GM18502 (cell line): ENCODE data around the gene TMEM219.
"Not testable (repeated sequence)": the region's sequence is repeated elsewhere in the genome, so short reads cannot be mapped to it uniquely, and the experiment has no call there.

Experiments used
- ATAC-seq: cut with Tn5 transposase; IDR thresholded peaks from one replicate; pipeline ENCODE4 v1.9.1; 2021; ENCODE audit warnings: mild to moderate bottlenecking; ENCODE audit not compliant: unreplicated experiment, poor library complexity

The TMEM219 gene, protein sequence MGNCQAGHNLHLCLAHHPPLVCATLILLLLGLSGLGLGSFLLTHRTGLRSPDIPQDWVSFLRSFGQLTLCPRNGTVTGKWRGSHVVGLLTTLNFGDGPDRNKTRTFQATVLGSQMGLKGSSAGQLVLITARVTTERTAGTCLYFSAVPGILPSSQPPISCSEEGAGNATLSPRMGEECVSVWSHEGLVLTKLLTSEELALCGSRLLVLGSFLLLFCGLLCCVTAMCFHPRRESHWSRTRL

DNA sequence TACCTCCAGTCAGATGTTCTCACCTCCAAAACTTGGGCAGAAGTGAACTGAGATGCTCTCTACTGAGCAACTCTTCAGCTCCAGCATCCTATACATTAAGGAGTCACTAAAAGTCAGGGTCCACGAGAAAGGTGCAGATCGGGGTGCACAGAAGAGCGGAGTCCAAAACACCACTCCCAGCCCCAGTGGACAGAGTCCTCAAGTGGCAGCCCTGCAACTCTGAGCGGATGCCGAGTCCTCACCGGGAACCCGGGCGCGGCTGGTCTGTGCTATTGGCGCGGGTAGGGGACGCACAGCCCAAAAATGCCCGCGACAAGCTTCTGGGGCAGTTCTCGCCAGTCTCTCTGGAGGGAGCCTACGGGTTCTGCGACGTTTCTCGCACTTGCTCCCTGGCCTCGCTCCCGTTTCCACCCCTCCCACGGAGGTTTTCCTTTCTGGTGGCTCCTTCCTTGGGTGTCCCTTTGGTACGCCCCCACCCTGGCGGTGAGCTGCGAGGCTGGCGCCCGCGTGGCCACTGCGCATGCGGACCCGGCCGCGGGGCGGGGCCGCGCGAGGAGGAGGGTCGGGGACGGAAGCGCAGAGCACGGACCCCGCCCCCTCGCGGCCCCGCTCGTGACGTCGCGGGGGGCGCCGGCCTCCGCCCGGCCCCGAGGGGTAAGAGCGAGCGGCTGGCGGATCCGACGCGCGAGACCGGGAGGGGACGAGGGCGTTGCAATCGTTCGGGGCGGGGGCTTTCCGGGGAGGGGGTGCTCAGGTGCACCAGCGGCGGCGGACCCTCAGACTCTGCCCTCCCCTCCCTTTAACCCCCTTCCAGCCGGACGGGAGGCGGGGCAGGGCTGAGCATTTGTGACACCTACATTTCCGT is at the start of gene TMEM219:
Gene TMEM219 (plus strand): TSS at position 601 of the 865 bp plus-strand sequence. CDS start 1,065 bp downstream, outside the sequence.
- peak; percentile 88 for ATAC-seq

DNA sequence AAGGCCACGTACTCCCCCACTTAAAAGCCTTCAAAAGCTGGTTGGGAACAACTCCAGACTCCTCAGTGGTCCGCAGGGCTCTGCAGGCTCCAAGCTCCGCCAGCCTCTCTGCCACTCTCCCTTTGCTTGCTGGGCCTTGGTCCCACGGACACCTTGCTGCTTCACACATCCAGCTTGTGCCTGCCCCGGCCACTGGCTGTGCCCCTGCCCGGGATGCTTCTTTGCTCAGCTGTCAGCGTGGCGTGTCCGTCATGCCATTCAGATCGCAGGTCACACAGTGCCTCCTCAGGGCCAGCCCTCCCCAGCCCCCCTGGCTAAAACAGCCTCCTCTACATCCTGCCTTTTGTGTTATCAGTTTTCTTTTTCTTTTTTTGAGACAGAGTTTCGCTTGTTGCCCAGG is 49.8 kb upstream of the TMEM219 start:
- ATAC-seq: no peak

DNA sequence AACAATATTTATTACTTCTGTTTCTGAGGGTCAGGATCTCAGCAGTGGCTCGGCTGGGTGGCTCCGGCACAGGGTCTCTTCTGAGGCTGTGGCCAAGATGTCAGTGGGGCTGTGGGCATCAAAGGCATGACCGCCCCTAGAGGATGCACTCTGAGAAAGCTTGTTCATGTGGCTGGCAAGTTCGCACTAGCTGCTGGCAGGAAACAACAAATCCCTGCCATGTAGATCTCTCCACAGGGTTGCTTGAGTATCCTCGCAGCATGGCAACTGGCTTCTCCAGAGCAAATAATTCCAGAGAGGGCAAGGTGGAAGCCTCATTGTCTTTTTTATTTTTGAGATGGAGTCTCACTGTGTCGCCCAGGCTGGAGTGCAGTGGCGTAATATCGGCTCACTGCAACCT is 48.4 kb upstream of the TMEM219 start:
- ATAC-seq: no peak

DNA sequence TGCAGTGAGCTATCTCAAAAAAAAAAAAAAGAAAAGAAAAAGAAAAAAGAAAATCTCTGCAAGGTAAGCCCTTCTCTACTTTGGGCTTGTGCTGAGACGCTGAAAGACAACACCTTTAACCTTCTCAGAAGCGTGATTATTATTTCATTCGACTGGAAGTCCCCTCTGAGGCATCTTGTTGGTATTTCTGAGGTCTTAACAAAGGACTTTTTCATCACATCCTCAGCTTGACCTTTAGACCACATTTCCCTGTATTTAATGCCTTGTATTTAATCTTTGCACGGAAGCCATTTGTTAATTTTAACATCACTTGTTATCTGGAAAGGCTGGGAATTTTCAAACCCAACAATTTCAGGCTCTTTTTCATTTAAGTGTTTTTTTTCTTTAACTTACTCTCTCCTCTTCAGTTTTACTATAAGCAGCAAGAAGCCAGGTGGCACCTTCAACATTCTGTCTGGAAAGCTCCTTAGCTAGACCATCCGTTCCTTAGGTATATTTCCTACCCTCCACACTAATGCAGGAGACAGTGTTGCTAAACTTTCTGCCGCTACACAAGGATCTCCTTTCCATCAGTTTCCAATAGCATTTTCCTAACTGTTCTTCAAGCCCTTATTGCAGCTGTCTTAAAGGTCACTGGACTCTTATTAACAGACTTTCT is 46.2 kb upstream of the TMEM219 start:
- no peak for ATAC-seq

DNA sequence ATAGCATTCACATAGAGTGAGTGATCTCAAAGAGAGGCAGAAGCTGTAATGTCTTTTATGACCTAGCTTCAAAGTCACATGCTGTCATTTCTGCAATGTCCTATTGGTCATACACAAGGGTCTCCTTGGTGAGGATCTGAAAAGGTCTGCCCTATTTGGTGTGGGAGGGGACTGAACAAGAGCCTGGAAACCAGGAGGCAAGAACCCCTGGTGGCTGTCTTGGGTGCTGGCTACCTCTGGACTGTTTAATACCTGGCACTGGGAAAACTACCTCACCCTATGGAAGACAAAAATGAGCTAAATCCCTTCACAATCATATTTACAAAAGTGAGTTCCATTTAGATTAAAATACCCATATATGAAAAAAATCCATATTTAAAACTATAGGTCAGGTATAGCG is 44.9 kb upstream of the TMEM219 start:
- ATAC-seq: no peak

DNA sequence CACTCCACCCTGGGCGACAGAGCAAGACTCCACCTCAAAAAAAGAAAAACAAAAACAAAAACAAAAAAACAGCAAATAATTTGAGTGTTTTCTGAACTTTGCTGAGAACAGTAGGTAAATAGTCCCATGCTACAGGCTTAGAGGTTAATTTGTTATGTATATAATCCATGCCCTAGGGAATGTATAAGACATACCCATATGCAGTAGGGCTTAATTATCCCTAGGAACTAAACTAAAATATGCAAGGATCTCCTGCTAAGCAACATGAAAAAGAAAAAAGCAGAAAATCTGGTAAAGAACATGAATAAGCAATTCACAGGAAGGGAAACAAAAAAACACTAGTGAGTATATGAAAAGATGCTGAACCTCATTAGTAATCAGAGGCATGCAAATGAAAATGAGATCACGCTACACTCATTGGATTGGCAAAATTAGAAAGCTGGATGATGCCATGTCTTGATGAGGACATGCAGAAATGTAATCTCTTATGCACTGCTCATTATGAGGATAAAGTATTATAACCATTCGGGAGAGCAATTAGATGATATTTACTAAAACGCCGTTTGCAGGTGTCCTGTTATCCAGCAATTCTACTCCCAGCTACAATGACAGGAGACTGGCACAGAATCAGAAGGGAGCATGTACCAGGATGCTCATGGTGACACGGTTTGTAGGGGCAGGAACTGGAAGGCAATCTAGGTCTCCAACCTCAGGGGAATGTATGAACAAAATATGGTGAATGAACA is 41.4 kb upstream of the TMEM219 start:
- no peak for ATAC-seq

DNA sequence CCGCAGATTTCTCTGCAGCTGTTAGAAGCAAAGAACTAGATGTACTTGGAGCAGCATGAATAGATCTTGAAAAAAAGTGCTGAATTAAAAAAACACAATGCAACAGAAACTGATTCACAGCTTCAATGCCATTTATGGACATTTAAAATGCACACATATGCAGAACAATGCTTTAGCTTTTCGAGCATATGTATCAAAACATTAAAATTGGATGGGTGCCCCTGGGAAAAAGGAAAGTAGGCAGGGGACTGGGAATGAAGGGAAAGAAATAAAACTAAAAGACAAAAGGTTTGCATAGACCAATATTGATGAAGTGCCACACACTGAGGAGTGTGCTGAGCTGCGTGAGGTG is 40.9 kb upstream of the TMEM219 start:
- no peak for ATAC-seq

DNA sequence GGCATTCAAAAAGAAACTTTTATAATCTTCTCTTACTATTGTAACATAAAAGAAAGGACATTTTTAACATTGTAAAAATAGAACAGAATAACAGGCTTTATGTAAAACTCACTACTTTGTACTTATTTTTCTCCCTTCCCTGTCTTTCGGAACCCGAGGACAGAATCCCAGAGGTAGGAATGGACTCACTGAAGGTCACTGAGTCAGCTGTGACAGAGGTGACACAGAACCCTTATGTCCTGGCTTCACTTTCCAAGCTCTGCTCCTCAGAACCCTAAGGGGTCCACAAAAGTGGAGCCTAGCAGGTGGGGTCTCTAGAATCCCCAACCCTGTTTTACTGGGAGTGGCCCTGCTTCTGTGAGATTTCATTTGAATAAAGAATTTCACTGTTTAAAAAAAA is 39.6 kb upstream of the TMEM219 start:
- ATAC-seq: no peak

DNA sequence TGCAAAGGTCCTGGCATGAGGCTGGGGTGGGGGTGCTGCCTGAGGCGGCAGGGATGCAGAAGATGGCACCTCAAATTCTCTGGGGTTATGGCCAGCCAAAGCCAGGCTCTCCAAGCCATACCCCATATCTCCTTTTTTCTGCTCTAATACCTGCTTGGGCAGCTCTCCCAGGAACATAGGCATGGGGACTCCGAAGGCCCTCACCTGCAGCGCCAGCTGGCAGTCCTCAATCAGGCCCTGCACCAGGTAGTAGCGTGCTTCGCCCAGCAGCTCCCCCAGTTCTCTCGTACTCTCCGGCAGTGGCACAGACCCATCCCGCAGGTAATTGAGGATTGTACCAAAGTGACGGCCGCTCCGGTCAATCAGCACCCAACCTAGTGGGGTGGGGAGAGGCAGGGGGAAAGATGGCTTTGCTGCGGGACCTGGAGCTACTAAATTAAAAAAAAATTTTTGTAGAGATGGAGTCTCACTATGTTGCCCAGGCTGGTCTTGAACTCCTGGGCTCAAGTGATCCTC is 38.8 kb upstream of the TMEM219 start:
- ATAC-seq: no peak

DNA sequence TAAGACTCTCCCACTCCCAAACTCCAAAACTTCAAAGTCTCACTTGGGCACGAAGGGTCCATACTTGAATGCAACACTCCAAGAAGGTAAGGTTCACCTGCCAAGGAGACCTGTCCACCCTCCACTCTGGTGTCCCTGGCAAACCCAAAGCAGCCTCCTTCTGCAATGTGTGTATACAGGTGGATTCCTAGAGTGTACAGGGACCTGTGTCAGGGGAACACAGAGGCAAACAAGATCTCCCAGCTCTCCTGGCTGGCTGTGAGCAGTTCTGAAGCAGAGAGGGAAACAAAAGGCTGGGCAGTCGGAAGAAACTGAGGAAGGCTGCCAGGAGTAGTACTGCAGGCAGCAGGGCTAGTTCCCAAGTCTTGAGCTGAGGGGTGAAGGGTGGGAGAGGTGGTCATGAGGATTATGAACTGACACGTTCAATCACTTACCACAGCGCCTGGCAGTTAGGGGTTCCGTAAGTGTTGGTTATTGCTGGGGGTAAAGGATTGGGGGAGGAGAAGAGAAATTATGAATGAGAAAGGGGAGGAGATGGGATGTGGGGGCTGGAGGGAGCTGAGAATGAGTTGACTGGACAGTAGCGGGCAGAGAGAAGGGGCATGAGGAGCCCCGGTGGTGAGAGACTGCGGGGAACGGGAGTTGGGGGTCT is 36.6 kb upstream of the TMEM219 start:
- ATAC-seq: no peak

DNA sequence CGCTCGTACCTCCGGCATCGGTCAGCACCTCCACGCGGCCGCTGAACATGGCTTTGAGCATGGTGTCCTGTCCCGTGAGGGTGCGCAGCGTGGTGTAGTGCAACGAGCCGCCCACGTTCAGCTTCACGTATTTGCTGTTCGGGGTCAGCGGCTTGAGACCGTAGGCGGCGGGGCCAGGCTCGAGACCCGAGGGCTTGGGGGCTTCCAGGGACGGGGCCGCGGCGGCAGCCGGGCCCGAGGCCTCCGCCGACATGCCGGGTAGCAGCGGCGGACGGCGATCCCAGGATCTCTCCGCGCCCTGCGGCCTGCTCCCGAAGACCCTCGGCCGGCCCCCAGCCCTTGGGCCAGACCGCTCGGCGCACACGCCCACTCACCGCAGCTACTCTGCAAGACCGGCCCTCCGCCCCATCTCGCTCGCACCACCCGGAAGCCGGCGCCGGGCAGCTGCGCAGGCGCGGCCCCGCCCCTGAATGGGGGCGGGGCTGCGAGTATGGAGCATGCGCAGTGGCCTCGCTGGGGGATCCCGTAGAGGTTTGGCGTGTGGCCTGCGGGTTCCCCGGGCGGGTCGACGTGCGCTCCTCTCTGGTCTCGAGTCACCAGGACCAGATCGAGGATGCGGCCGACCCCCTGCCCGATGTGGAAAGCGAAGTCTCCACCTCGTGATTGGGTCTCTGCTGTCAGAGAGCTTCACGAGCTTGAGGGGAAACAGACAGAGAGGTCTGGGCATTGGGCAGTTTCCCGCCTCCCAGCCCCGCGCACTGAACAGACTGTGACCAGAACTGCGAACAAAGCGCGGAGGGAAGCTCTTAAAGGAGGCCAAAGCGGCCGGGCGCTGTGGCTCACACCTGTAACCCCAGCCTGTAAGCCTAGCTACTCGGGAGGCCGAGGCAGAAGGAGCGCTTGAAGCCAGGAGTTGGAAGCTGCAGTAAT is 35.8 kb upstream of the TMEM219 start, which contains the start of gene KCTD13:
Gene KCTD13 (minus strand): TSS at position 446 of the 930 bp plus-strand sequence. CDS start 193 bp downstream, at position 253.
- ATAC-seq: peak; percentile 91

DNA sequence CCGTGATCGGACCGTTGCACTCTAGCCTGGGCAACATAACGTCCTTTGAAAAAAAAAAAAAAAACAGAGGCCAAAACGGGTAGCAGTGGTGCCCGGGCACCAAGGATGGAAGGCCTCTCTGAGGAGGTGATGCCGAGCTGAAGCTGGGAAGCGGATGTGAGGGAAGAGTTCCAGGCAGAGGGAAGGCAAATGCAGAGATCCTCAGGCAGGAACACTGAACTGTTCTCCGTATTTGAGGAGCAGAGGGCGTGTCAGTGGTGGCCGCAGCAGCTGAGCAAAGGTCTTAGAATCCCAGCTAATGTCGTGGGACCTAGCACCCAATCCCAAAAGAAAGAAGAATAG is 35.2 kb upstream of the TMEM219 start:
- no peak for ATAC-seq

DNA sequence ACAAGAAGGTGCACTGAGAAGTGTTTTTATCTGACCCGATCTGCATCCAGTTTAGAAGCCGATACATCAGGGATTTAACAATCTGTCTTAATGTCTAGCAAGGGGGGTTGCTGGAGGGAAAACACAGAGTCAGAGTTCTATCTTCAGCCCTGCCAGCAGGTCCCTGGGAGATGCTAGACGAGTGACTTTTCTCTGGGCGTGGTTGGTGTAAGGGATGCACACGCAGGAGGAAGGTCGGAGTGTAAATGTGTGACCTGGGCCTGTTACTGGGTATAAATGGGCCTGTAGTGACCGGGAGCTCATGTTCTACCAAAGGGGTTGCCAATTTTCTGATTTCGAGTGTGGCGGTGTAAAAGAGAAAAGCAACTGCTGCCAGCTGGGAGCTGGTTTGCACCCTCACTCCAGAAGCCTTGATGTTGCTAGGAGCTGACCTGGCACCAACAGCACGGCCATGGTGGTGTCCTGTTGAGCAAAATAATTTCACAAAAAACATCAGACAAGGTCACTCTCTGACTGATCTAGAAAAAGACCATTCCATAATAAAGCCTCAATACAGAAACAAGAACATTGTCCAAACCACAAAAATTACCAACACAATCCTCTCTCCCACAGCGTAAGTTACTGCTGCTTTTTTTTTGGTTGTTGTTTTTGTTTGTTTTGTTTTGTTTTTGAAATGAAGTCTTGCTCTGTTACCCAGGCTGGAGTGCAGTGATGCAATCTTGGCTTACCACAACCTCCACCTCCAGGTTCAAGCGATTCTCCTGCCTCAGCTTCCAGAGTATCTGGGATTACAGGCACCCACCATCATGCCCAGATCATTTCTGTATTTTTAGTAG is 34.6 kb upstream of the TMEM219 start:
- no peak for ATAC-seq

DNA sequence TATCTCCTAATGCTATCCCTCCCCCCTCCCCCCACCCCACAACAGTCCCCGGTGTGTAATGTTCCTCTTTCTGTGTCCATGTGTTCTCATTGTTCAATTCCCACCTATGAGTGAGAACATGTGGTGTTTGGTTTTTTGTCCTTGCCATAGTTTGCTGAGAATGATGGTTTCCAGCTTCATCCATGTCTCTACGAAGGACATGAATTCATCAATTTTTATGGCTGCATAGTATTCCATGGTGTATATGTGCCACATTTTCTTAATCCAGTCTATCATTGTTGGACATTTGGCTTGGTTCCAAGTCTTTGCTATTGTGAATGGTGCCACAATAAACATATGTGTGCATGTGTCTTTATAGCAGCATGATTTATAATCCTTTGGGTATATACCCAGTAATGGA is 30.1 kb upstream of the TMEM219 start:
- ATAC-seq: not testable (repeated sequence)

DNA sequence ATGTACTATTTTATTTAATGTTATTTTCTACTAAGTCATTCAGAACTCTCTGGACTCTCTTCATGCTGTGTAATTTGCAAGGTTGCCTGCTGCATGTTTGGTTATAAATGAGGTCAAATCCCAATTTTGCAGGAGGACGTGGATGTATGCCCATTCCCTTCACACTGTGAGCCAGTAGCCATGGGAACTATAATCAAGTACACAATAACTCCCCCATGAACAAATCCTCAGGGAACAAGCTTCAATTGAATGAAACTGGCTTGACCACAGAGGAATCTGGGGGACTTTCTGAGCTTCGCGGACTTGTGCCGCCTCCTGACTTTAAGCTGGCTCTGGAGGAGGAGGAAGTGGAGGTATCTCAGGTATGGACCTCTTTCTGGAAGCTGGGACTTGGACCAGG is 21.2 kb upstream of the TMEM219 start:
- ATAC-seq: no peak

DNA sequence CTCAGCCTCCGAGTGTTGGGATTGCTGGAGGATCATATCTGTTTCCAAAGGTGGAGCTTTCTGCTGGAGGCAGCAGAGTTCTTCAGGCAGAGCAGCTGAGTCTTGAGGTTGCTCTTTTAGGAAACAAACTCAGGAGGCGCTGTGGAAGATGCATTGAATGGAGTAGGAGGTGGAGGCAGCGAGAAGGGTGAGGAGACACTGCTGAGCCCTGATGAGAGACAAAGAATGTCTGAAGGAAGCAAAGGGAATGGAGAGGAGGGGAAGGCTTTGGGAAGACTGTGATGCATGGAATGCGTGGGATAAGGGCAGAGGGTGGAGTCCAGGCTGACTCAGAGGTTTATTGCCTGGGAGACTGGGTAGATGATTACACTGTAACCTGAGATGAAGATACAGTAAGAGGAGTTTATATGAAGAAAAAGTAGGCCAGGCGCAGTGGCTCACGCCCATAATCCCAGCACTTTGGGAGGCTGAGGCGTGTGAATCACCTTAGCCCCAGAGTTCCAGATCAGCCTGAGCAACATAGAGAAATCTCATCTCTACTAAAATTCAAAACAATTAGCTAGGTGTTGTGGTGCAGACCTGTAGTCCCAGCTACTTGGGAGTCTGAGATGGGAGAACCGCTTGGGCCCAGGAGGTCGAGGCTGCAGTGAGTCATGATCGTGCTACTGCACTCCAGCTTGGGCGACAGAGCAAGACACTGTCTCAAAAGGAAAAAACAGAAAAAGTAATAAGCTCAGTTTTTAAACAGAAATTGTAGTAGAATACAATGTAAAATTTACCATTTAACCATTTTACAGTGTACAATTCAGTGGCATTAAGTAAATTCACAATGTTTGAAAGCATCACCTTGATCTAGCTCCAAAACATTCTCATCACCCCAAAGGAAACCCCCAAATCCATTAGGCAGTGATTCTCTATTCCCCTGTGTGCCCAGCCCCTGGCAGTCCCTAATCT is 17.8 kb upstream of the TMEM219 start:
- ATAC-seq: no peak

DNA sequence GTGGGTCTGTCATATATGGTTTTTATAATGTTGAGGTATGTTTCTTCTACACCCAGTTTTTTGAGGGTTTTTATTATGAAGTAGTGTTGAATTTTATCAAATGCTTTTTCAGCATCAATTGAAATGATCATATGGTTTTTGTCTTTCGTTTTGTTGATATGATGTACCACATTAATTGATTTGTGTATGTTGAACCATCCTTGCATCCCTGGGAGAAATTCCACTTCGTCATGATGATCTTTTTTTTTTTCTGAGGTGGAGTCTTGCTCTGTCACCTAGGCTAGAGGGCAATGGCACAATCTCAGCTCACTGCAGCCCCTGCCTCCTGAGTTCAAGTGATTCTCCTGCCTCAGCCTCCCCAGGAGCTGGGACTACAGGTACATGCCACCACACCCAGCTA is 14.0 kb upstream of the TMEM219 start:
- no peak for ATAC-seq
